ENCODE results near the gene MATN1.

Gene MATN1

DNA sequence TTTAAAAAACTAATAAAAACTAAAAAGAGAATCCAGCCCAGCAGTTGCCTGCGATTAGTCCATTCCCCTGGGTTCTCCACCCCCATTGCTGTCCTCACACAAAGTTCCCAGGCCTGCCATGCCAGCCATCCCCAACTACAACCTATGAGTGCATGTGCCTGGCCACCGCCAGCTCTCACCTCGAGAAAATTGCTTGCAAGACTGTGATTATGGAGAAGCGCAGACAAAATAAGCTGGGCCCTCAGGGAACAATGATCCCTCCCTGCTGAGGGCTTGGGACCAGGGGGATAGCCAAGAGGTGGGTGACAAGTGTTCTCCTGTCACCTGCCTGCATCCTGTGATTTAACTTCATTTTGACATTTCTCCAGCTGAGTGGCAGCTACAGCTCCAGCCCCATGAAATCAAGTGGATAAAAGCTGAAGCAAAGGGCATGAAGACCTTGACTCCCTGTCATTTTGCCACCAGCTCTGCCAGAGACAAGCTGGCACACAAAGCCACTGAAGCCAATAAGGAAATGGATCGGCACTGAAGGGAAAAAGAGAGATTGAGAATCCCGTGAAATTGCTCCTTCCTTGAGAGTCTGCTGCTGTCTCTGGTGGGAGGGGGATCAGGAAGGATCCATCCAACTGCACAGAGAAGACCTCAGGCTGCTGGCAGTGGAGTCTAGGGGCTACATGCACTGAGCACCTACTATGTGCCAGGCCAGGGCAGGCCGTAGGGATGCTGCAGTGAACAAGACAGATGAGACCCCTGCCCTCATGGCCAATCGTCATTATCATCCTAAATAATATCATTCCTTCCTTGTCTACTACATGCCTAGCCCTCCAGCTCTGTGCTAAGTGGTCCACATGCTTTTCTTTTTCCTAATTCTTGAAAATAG, 40.7 kb downstream of the MATN1 start:
- no peak overlapping the region for H3K4me3 ChIP-seq (ENCODE audit: low read length)
- TF ChIP-seq, protein P1, sequence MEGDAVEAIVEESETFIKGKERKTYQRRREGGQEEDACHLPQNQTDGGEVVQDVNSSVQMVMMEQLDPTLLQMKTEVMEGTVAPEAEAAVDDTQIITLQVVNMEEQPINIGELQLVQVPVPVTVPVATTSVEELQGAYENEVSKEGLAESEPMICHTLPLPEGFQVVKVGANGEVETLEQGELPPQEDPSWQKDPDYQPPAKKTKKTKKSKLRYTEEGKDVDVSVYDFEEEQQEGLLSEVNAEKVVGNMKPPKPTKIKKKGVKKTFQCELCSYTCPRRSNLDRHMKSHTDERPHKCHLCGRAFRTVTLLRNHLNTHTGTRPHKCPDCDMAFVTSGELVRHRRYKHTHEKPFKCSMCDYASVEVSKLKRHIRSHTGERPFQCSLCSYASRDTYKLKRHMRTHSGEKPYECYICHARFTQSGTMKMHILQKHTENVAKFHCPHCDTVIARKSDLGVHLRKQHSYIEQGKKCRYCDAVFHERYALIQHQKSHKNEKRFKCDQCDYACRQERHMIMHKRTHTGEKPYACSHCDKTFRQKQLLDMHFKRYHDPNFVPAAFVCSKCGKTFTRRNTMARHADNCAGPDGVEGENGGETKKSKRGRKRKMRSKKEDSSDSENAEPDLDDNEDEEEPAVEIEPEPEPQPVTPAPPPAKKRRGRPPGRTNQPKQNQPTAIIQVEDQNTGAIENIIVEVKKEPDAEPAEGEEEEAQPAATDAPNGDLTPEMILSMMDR (conservative IDR thresholded peaks at IDR 0.05; ENCODE audit: low read depth, low read length) = no peak
- no peak for DNase-seq (ENCODE audit: low read depth)

DNA sequence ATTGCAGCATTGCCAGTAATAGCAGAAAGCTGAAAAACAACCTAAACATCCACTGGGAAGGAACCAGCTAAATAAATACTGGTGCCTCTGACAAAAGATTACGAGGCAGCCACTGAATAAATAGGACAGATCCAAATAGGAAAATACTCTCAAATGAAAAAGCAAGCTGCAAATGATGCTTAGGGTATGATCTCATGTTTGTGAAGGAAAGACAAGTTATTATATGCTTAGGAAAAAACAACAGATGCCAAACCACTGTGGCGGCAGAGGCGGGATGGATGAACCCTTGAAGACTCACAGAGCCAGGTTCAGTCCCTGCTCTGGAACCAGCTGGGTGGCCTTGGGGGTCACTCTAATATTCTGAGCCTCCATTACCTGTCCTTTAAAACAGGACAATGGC, 41.6 kb downstream of the MATN1 start:
- TF ChIP-seq, protein P1 (conservative IDR thresholded peaks at IDR 0.05; ENCODE audit: low read depth, low read length) = no peak

DNA sequence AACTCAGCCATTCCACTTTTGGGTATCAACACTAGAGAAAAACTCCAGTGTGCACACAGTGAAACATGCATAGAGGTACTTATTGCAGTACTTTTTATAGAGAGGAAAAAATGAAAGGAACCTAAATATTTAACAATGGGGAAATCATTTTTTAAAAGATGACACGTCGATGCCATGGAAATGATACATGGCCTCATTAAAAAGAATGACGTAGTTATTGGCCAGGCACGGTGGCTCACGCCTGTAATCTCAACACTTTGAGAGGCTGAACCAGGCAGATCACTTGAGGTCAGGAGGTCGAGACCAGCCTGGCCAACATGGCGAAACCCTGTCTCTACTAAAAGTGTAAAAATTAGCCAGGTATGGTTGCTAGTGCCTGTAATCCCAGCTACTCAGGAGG, 42.5 kb downstream of the MATN1 start:
- no peak for DNase-seq (ENCODE audit: low read depth)
- TF ChIP-seq, protein P1 (conservative IDR thresholded peaks at IDR 0.05; ENCODE audit: low read depth, low read length) = no peak
- no peak overlapping the region for H3K4me3 ChIP-seq (ENCODE audit: low read length)

More for the DNA sequence above, 41.6 kb downstream of the MATN1 start:
- DNase-seq (ENCODE audit: low read depth) = no peak
- H3K4me3 ChIP-seq (ENCODE audit: low read length) = no peak overlapping the region

DNA sequence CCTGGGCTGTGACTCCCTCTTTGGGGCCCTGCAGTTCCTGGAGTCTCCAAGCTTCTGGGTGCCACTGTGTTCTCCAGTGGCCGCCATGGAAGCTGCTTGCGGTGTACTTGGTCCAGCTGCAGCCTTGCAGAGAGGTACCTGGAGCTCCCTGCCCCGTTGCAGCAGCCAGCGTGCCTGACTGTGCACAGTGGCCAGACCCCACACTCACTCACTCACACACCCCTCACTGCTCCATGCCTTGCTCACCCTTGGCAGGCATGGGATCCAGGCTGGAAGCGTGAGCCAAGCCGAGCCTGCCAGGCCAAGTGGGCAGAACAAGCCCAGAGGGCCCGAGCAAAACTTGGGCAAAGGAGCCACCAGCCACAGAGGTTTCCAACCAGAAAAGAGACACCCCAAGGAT, 43.0 kb downstream of the MATN1 start:
- TF ChIP-seq, protein P1 (conservative IDR thresholded peaks at IDR 0.05; ENCODE audit: low read depth, low read length) = no peak
- no peak for DNase-seq (ENCODE audit: low read depth)
- no peak overlapping the region for H3K4me3 ChIP-seq (ENCODE audit: low read length)

DNA sequence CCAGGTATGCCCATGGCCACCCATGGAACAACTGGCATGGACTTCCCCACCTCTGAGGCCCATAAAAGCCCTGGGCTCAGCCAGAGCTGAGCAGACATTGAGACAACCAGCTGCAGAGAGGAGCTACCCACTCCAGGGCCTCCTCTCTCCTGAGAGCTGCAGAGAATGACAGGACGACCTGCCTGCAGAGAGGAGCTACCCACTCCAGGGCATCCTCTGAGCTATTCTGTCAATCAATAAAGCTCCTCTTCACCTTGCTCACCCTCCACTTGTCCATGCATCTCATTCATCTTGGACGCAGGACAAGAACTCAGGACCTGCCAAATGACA, 43.4 kb downstream of the MATN1 start:
- H3K4me3 ChIP-seq (ENCODE audit: low read length) = no peak overlapping the region
- TF ChIP-seq, protein P1 (conservative IDR thresholded peaks at IDR 0.05; ENCODE audit: low read depth, low read length) = no peak
- DNase-seq (ENCODE audit: low read depth) = no peak

DNA sequence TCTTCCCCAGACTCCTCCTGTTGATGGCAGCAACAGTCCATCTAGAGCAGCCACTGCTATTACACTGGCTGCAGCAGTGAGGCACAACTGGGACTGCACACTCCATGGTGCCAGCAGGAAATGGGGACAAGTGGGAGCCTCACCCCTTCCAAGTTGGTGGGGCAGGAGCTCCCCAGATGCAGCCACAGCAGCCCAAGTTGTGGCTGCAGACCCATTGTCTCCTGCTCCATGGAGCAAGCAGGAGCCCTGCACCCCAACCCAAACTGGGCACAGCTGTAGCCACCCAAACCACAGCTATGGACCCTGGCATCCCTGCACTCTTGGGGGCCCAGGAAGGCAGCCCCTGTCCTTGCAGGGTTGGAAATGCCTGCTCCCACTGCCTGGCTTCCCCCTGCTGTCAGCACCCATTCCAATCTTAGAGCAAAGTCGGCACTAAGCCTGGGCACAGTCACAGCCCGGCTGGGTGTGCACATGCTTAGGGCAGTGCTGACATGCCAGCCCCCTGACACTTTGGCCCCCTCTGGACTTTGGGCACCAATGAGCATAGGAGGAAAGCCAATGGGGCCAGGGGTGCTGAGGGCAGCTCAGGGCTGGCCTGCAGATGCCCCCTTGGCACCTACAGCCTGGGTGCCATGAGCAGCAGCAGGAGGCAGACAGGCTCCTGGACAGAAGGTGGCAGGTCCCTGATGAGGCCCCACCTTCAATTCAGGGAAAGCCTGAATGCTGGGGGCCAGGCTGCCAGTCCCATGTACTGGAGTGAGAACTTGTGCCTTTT, 44.0 kb downstream of the MATN1 start:
- no peak for DNase-seq (ENCODE audit: low read depth)
- TF ChIP-seq, protein P1 (conservative IDR thresholded peaks at IDR 0.05; ENCODE audit: low read depth, low read length) = no peak
- H3K4me3 ChIP-seq (ENCODE audit: low read length) = no peak overlapping the region
